ENCODE results near the gene KCNJ8.

- TF ChIP-seq POLR2AphosphoS5 (IDR thresholded peaks at IDR 0.05; ENCODE audit: low read depth), result no peak
- no peak for TF ChIP-seq CTCF (IDR thresholded peaks at IDR 0.05; ENCODE audit: insufficient read depth, low read length)
- TF ChIP-seq SPI1 (IDR thresholded peaks at IDR 0.05; ENCODE audit: borderline replicate concordance, low read depth), result no peak
- TF ChIP-seq REST (IDR thresholded peaks at IDR 0.05; ENCODE audit: insufficient replicate concordance, low read depth), result no peak
- TF ChIP-seq GABPA (IDR thresholded peaks at IDR 0.05; ENCODE audit: low read depth), result no peak
These were observed 44.7 kb upstream of the KCNJ8 start for GRCh38 chr12:21819236-21819635.

Data from HL-60 (cell line).